NCI-H2227 (cell line): ENCODE data around the gene MAK.
A peak's percentile ranks its signal among the peaks of the same experiment; 100 is the strongest.

Source experiments
- DNase-seq: peaks from one replicate; lab custom pipeline; 2025; ENCODE audit not compliant: unreplicated experiment; lab: John Stamatoyannopoulos, UW

The MAK gene

DNA sequence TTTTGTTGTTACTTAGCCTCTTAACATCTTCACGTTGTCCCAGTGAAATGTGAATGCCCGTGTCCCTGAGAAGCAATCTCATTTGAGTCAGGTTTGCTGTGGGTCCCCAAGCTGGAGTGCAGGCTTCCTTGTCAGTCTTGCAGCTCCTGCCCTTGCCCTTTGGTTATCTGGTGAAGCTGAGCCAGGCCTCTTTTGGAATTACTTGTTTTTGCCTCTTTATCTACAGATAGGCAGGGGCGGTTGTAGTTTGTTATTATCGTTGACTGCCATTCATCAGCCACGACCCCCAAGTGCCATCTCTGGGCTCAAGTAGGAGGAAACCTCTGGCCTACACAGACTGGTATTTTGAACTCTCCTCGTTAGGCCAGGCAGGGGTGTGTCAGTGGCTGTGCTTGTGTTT lies 113.3 kb downstream of the MAK start:
- no peak for DNase-seq

DNA sequence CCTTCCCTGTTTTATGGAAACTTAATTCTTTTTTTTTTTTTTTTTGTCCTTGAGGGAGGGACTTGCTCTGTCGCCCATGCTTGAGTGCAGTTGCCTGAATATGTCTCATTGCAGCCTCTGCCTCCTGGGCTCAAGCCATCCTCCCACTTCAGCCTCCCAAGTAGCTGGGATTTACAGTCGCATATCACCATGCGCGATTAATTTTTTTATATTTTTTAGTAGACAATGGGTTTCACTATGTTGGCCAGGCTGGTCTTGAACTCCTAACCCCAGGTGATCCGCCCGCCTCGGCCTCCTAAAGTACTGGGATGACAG lies 114.8 kb downstream of the MAK start:
- no peak for DNase-seq

DNA sequence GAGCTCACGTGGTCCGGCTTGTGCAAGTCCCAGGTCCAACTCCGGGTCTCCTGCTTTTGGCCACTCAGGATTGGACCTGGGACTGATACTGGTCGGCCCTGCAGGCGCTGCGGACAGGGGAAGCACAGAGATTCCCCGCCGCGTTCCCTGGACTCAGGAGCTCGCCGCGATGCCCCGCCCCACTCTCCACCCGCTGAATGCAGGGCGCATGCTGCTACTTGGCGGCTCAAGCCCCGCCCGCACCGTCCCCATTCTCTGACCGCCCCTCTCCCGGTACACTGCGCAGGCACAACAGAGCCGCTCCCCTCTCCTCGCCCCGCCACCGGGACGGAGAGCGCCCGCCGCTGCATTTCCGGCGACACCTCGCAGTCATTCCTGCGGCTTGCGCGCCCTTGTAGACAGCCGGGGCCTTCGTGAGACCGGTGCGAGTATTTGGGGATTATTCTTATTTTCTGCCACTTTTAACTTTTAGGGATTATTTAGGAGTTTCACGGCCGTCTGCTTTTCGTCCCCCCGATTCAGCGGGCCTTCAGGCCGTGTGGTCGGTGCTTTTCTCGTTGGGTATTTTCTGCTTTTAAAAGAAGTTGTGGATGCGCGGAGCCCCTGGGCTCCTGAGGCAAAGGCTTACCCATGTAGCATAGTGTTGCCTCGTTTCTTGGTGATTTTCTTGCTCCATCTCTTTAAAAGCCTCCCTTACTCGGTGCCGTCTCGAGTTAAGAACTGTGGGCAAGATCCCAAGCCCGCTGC lies 115.3 kb downstream of the MAK start, which contains the start of gene TMEM14C:
Gene TMEM14C, plus strand, starts transcription at position 251 of the 747 bp plus-strand sequence. CDS start 1,544 bp downstream, outside the sequence.
- DNase-seq, result peak; percentile 98

DNA sequence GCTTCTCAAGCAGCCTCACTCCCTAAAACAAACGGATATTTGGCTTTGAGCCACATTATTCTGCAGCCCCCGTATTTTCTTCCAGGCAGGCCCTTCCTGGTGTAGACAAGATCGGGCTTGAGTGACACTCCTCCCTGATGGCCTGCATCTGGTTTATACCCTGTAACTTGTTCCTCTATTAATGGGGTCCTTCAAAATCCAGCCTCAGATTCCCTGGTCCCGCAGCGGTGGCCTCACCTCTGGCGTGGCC lies 115.8 kb downstream of the MAK start:
- no peak for DNase-seq

DNA sequence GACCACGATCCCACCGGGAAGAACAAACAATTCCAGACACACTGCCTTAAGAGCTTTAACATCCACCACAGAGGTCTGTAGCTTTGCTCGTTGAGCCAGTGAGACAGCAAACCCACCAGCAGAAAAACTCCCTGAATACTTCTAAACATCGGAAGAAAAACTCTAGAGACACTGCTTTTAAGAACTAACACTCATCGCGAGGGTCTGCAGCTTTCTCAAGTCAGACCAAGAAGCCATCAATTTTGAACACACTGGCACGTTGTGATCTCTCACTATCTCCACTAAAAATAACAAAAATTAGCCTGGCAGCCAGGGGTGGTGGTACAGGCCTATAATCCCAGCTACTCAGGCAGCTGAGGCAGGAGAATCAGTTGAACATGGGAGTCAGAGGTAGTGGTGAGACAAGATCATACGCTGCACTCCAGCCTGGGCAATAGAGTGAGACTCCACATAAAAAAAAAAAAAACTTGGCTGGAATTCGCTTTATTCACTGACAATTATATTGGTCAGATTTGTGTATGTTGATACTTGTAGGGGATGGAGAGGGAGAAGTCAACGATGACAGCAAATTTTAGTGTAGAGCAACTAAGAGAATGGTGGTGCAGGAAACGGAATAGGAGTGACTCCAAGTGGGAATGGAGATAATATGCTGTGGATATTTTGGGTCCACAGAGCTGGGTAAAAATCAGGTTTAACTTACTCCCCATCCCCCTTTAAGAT lies 116.3 kb downstream of the MAK start:
- DNase-seq, result no peak

DNA sequence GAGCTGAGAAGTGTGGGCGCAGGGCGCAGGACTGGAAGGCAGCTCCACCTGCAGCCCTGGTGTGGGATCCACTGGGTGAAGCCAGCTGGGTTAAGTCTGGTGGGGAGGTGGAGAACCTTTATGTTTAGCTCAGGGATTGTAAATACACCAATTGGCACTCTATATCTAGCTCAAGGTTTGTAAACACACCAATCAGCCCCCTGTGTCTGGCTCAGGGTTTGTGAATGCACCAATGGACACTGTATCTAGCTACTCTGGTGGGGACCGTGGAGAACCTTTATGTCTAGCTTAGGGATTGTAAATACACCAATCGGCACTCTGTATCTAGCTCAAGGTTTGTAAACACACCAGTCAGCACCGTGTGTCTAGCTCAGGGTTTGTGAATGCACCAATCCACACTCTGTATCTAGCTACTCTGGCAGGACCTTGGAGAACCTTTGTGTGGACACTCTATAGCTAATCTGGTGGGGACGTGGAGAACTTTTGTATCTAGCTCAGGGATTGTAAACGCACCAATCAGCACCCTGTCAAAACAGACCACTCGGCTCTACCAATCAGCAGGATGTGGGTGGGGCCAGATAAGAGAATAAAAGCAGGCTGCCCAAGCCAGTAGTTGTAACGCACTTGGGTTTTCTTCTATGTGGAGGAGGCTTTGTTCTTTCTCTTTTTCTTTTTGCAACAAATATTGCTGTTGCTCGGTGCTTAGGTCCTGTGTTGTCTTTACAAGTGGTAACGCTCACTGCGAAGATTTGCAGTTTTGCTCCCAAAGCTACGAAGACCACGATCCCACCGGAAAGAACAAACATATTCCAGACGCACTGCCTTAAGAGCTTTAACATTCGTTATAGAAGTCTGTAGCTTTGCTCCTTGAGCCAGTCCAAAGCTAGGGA lies 117.1 kb downstream of the MAK start:
- DNase-seq, result peak; percentile 46

DNA sequence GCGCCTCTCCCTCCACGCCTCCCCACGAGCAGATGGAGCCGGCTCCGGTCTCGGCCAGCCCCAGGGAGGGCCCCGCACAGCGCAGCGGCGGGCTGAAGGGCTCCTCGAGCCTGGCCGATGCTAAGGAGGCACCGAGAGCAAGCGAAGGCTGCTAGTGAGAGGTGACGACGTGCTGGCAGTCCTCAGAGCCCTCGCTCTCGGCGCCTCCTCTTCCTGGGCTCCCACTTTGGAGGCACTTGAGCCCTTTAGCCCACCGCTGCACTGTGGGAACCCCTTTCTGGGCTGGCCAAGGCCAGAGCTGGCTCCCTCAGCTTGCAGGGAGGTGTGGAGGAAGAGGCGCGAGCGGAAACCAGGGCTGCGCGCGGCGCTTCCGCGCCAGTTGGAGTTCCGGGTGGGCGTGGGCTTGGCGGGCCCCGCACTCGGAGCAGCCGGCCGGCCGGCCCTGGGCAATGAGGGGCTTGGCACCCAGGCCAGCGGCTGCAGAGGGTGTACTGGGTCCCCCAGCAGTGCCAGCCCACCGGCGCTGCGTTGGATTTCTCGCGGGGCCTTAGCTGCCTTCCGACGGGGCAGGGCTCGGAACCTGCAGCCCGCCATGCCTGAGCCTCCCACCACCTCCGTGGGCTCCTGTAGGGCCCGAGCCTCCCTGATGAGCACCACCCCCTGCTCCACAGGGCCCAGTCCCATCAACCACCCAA lies 117.9 kb downstream of the MAK start:
- peak; percentile 87 for DNase-seq

DNA sequence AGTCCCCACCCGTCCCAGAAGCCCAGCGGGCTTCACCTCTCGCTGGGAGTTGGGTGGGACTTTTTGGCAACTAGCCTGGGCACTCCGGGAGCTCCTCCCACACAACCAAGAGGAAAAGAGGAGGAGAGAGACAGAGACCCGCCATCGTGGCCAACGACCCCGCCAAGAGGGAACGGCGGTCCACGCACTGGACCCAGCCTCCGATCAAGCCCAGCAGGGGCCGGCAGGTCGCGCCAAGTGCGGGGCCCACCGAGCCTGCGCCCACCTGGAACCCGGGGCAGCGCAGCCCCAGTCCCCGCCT lies 118.4 kb downstream of the MAK start:
- DNase-seq, result peak; percentile 56

DNA sequence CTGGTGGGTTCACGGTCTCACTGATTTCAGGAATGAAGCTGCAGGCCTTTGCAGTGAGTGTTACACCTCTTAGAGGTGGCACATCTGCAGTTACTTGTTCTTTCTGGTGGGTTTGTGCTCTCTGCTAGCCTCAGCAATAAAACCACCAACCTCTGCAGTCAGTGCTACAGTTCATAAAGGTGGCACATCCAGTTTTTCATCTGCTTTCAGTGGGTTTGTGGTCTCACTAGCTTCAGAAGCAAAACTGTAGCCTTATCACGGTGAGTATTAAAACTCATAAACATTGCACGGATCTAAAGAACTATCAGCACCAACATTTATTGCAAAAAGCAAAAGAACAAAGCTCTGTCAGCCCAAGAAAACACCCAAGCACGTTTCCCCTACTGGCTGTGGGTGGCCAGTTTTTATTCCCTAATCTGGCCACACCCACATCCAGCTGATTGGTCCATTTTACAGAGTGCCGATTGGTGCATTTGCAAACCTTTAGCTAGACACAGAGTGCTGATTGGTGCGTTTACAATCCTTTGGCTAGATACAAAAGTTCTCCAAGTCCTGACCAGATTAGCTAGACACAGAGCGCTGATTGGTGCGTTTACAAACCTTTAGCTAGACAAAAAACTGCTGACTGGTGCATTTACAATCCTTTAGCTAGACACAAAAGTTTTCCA lies 118.9 kb downstream of the MAK start:
- DNase-seq, result peak; percentile 66

DNA sequence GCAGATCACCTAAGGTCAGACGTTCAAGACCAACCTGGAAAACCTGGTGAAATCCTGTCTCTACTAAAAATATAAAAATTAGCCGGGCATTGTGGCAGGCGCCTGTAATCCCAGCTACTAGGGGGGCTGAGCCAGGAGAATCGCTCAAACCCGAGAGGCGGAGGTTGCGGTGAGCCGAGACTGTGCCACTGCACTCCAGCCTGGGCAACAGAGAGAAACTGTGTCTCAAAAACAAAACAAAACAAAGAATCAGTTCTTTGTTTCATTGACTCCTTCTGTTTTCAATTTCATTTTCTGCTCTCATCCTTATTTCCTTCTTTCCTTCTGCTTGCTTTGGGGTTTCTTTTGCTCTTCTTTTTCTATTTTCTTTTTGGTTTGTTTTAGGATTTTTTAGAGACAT lies 124.4 kb downstream of the MAK start:
- no peak for DNase-seq
